ENCODE data around the gene ABHD13. TPM values are rescaled to one million over a fixed set of nuclear protein-coding genes. Genes with fewer than 3 reads are reported as not detected.

The ABHD13 gene
- polyA plus RNA-seq, 3 donors = 6.8 to 20.7 (median 18.6) TPM

- Histone ChIP-seq H3K36me3 (replicated peaks in 1 of 2; ENCODE audit: control insufficient read depth in 1 of 2, insufficient read depth in 2 of 2, low read length in 2 of 2) (no peaks in the 10 kb centered on the region), H3K27me3 (ENCODE audit: control insufficient read depth in 2 of 2, insufficient read depth in 2 of 2, low read length in 2 of 2) (no peaks in the 10 kb centered on the region), H3K79me2 (ENCODE audit: insufficient read depth, low read length) (no peaks in the 10 kb centered on the region), H3K4me3 (replicated peaks in 1 of 3; ENCODE audit: low read depth in 2 of 3, low read length in 3 of 3) (no peak overlapping the region), H3K4me2 (replicated peaks; ENCODE audit: extremely low read depth, low read length, poor library complexity, severe bottlenecking) (no peak overlapping the region), H3K27ac (ENCODE audit: low read depth in 1 of 2, low read length in 2 of 2) (no peak overlapping the region), H3K9me3 (replicated peaks in 1 of 2; ENCODE audit: control insufficient read depth in 1 of 2, insufficient read depth in 1 of 2, low read length in 2 of 2) (peaks cover 19 to 22% of the 10 kb centered on the region in 2 donors), H3K4me1 (ENCODE audit: control insufficient read depth in 1 of 2, insufficient read depth in 2 of 2, low read length in 2 of 2) (no peaks in the 10 kb centered on the region), H4K20me1 (ENCODE audit: insufficient read depth, low read length) (no peaks in the 10 kb centered on the region), H2AFZ (ENCODE audit: insufficient read depth, low read depth, low read length, poor library complexity, severe bottlenecking) (no peak overlapping the region), H3K9ac (ENCODE audit: insufficient read depth, low read length, poor library complexity, severe bottlenecking) (no peak overlapping the region)
- intact Hi-C loops (cut with micrococcal nuclease) = no loop called here
- DNase-seq = no peak
- Mint-ChIP-seq H3K4me1 (no peaks in the 10 kb centered on the region), H3K27ac (no peak overlapping the region), H3K36me3 (no peaks in the 10 kb centered on the region), H3K4me3 (no peak overlapping the region), H3K27me3 (ENCODE audit: low read depth in 3 of 3) (peaks cover 0 to 6% (median 1%) of the 10 kb centered on the region in 3 donors), H3K9me3 (peaks cover 14 to 34% (median 27%) of the 10 kb centered on the region in 7 donors)
- no peak for TF ChIP-seq CTCF (IDR thresholded peaks at IDR 0.05)
Observed at GRCh38 chr13:108193806-108194205, 24.4 kb upstream of the ABHD13 start.

GRCh38 chr13:108194435-108194936 lies 23.7 kb upstream of the ABHD13 start:
- H3K27ac ChIP-seq (ENCODE audit: low read depth in 1 of 2, low read length in 2 of 2) = no peak overlapping the region
- H3K27me3 Mint-ChIP-seq (ENCODE audit: low read depth in 3 of 3) = peaks cover 0 to 5% (median 1%) of the 10 kb centered on the region in 3 donors
- no peaks in the 10 kb centered on the region for H3K27me3 ChIP-seq (ENCODE audit: control insufficient read depth in 2 of 2, insufficient read depth in 2 of 2, low read length in 2 of 2)
- no peak overlapping the region for H3K4me3 ChIP-seq (replicated peaks in 1 of 3; ENCODE audit: low read depth in 2 of 3, low read length in 3 of 3)
- no peak overlapping the region for H3K9ac ChIP-seq (ENCODE audit: insufficient read depth, low read length, poor library complexity, severe bottlenecking)
- H3K9me3 ChIP-seq (replicated peaks in 1 of 2; ENCODE audit: control insufficient read depth in 1 of 2, insufficient read depth in 1 of 2, low read length in 2 of 2) = peaks cover 19 to 22% of the 10 kb centered on the region in 2 donors
- H3K36me3 Mint-ChIP-seq = no peaks in the 10 kb centered on the region
- no peak overlapping the region for H2AFZ ChIP-seq (ENCODE audit: insufficient read depth, low read depth, low read length, poor library complexity, severe bottlenecking)
- no peak overlapping the region for H3K27ac Mint-ChIP-seq
- intact Hi-C loops (cut with micrococcal nuclease) = no loop called here
- 89% methylated on average over 4 of the region's 5 CpGs for WGBS (ENCODE audit: insufficient coverage)
- H3K79me2 ChIP-seq (ENCODE audit: insufficient read depth, low read length) = no peaks in the 10 kb centered on the region
- no peak overlapping the region for H3K4me3 Mint-ChIP-seq
- no peaks in the 10 kb centered on the region for H3K4me1 Mint-ChIP-seq
- no peak for DNase-seq
- no peak overlapping the region for H3K4me2 ChIP-seq (replicated peaks; ENCODE audit: extremely low read depth, low read length, poor library complexity, severe bottlenecking)
- H3K4me1 ChIP-seq (ENCODE audit: control insufficient read depth in 1 of 2, insufficient read depth in 2 of 2, low read length in 2 of 2) = no peaks in the 10 kb centered on the region
- peaks cover 16 to 34% (median 28%) of the 10 kb centered on the region in 7 donors for H3K9me3 Mint-ChIP-seq
- H3K36me3 ChIP-seq (replicated peaks in 1 of 2; ENCODE audit: control insufficient read depth in 1 of 2, insufficient read depth in 2 of 2, low read length in 2 of 2) = no peaks in the 10 kb centered on the region
- TF ChIP-seq CTCF (IDR thresholded peaks at IDR 0.05) = no peak
- H4K20me1 ChIP-seq (ENCODE audit: insufficient read depth, low read length) = no peaks in the 10 kb centered on the region

Measured in CD14-positive monocyte (primary cell).